LHCN-M2 (cell line): ENCODE measurements around the gene TRIM44. TPM values are rescaled to one million over a fixed set of nuclear protein-coding genes. Genes with fewer than 3 reads are reported as not detected.

Experiments used
- DNase-seq: peaks from one replicate; pipeline ENCODE4 v3.0.0-alpha.2; 2012; ENCODE audit warnings: low read depth
- total RNA-seq: library from RNA; depleted of rRNA; stranded (reverse); fragments of >200 nt; gene quantifications from 2 replicates; pipeline ENCODE4 v1.2.3, GENCODE V29; 2014

TRIM44 gene
- total RNA-seq, 1 experiment from 2014 or later = 35.9 TPM

- DNase-seq = no peak
Observed at GRCh38 chr11:35671396-35672127, 9.0 kb downstream of the TRIM44 start.

- DNase-seq = no peak
Observed at GRCh38 chr11:35672608-35673007, 10.0 kb downstream of the TRIM44 start.

DNA sequence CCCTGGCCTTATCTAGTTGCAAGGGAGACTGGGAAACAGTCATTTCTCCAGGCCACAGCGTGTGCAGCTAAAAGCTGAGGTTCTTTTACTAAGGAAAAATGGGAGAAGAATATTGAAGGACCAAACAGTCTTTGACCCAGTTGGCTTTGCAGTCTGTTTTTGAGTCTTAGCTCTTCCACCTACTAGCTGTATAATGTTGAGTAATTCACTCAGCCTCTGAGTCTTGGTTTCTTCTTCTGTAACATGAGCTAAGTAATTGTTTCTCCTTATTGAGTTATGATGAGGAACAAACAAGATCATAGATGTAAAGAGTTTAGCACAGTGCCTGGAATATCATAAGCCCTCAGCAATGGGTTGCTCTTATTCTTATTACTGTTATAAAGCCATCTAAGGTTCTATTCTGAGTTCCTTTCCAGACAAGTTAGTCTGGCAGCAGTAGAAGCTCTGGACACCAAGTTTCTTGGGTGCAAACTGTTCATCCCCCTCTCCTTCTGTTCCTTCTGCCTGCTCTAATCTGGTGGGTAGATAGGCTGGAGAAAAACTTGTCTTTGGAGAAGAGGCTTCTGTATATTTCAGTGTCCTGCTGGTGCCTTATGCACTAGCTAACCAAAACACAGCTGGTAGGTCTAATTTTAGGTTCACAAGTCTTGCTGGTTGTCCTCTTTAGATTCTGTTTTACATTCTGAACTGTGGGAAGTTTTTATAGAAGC, 13.5 kb downstream of the TRIM44 start:
- DNase-seq = no peak

DNA sequence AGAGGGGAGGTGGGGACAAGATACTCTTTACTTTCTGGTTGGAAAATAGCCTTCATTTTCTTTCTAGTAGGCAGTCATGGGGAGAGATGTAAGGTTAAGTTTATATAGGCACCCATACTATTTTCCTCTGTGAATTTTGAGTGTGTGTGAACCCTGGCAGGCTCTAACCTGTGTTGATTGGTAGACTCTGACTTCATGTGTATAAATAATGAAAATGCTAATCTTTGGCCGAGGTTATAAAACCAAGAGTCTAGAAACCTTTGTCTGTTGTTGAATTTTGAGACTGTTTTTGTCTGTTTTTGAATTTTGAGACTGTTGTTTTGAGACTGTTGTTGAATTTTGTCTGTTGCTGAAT, 14.0 kb downstream of the TRIM44 start:
- DNase-seq = no peak

DNA sequence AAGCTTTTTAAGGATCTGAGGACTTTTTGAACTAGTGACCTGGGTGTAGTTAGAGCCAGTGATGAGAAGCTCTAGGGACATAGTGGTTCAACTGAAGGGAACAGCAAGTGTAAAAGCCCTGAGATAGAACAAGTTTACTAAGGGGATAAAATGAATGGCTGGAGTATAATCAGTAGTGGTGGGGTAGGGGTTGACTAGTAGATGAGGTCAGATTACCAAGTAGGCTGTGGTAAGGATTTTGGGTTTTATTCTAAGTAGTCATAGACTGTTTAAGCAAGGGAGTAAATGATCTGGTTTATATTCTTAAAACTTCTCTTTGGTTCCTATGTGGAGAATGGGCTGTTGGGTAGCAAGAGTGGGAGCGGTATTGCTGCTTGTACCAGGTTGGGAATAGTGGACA, 15.3 kb downstream of the TRIM44 start:
- no peak for DNase-seq

DNA sequence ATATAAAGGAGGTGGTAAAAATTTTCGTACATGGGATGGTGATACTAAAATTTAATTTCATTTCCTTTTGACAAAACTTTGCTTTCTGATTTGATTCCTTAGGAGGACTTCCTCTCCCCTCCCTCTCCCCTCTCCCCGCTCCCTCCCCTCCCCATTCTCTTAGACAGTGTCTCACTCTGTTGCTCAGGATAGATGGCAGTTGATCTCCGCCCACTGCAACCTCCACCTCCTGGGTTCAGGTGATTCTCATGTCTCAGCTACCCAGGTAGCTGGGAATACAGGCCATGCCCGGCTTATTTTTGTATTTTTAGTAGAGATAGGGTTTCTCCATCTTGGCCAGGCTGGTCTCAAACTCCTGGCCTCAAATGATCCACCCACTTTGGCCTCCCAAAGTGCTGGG, 15.9 kb downstream of the TRIM44 start:
- no peak for DNase-seq

GRCh38 chr11:35678975-35679374, 16.4 kb downstream of the TRIM44 start:
- DNase-seq = no peak

GRCh38 chr11:35680506-35680905, 17.9 kb downstream of the TRIM44 start:
- DNase-seq = no peak

DNA sequence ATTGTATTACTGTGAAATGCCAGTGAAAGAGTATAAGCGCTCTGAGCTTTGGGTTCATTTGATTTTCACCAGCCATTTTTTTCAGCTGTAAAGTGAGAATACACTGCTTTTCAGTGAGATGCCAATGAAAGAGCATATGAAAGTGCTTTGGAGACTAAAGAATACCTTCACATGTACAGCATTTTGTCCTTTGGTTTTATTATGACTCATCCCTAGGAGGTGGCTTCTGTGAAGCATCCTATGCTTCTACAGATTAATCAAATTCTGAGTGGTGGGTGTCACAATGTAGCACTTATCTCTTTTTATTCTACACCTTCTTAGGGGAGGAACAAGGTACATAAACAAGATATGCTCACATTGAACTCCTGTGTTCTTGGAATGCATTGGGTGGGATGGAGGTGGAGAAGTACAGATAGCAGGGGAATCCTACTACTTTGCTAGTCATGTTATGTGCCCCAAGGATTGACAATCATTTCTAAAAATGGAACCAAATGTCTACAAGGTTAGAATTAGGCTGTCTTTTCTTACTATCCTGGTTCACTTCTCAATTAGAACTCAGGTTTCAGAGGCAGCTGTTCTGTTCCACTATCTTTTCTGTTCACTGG, 18.7 kb downstream of the TRIM44 start:
- DNase-seq = no peak

DNA sequence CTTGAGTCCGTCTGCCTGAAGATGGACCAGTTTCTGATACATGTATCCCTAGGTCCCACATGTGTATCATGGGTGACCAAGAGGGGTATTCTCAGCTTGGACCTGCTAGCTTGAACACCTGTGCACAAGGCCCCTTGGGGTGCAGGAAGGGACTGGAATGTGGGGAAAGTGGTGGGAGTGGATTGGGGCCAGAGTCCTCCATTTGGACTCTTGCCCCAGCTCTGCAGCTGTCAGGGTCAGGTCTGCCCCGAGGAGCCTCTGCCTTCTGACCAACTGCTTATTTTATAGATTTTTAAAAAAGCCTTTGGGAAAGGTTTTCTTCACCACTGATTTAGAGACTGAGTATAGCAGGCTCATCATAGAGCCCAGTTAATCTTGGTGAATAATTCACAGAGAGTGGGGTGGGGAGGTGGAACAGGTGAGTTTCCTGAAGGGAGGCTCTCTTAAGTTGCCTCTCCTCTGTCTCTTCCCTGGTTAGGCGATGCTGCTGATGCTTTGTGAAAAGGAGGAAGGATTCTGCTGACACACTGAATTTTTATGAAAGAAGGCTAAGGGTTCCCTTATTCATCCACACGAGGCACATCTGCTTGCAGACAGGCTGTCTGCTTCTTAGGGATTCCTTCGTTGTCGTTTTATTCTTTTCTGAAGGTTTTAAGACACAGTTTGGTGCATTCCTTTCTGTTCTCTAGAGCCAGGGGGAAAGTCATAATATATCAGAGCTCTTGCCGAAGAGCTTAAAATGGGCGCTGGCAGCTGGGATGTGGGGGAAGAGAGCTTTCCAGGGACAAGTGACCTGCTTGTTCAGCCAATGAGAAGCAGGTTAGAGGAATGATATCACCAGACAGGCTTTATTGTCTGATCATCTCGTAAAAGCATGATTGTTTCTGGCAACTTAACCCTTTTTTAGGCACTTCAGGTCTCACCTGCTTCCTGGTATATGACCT, 19.9 kb downstream of the TRIM44 start:
- peak; percentile 76 for DNase-seq

DNA sequence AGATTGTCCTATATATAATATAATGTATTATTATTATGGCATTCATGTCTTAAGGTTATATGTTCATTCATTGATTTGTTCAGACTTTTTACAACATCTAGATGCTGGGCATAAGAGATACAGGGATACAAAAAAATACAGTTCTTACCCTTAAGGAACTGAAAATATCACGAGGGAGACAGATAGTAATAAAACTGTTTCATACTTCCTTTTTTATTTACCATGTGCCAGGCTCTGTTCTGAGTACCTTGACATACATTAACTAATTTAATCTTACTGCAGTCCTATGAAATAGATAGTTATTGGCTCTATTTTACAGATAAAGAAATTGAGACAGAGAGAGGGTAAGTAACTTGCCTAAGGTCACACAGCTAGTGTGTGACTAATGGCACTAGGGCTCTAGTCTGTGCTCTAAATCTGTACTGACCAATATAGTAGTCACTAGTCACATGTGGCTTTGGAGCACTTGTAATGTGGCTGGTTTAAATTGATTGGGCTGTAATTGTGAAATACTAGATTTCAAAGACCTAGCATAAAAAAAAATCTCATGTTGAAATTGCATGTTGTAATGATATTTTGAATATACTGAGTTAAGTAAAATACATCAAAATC, 21.3 kb downstream of the TRIM44 start:
- DNase-seq = peak; percentile 41

DNA sequence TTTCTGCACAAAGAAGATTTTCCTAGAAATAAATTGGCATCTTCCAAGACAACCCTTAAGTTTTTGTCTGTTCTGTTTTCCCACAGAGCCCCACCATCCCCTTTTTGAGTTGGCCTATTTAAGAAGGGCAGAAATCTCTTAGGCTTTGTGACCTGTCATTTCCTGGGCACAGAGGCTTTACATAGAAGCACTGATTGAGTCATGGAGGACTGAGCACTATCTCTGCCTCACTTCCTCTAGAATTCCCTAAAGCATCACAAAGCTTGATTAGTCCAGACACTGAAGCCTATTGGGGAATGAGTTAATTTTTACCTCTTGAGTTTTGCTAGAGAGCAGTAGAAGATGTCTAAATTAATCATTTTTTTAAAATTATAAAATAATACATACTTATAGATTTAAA, 25.4 kb downstream of the TRIM44 start:
- peak; percentile 59 for DNase-seq

DNA sequence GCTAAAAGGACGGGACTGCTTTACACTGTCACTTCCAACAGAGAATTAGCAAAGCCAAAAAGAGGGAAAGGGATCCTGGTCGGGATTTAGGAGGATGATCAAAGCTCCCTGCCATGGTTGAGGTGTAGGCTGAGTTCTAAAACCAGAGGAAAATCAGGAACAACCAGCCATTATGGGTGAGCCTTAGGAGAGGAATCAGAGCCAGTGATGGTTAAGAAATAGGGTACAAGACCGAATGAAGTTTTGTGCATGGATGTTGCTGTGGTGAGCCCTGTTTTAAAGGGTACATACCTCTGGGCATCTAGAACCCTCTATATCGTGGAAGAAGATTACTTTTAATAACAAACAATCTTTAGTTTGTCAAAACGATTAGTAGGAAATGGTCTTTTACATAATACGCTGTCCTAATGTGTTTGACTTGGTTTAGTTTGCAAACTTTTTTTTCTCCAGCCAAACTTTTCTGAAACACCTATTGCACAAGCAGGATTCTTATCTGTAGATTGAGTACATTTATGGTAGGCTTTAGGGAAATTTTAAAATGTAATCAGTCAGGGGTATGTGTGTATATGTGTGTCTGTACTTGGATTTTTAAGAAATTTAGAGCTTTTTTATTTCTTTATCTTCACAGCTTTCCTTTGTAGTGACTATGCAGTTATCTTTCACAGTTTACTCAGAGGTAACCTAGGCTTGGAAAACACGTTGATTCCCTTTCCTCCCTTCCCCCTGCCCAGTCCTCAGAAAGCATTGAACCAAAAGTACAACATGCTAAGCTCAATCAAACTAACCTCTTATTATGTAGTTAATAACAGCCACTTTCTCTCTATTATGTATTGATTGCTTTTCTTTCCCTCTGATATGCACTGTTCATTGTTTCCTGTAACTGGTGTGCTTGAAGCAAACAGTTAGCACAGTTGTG, 26.8 kb downstream of the TRIM44 start:
- DNase-seq = no peak

GRCh38 chr11:35702126-35702525, 39.6 kb downstream of the TRIM44 start:
- no peak for DNase-seq

DNA sequence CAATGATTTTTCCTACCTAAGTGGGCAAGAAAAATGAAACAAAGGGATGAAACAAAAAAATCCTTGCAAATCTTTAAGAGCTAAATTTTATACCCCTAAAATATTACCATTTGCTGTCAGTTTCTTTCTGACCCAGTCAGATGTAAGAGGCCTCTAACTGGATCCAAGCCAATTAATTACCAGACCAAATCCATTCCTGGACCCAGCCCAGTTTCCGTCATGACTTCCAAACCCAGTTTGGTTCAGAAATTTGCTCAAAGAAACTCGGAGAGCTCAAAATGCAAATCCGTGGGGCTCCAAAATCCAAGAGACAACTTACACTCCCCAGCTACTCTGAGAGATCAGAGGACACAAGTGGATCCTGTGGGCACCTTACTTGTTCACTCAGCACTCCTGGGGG, 46.8 kb downstream of the TRIM44 start:
- no peak for DNase-seq

- no peak for DNase-seq
Observed at GRCh38 chr11:35711173-35711910, 48.8 kb downstream of the TRIM44 start.

DNA sequence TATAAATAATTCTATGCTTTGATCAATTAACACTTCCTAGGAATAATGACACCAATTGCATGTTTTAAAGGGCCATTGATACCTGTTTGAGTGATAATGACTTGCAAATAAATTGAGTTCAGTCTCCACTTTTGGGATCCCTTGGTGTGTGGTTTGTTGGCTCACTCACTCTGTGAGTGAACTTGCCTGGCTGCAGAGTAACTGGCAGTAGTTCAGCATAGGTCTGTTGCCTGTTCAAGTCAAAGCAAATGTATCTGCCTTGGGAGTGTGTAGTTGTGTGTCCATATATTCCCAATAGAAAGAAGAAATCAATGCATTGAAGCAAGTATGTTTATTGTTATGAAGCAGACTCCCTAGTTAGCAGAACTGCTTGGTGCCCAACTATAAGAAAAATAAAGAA, 49.3 kb downstream of the TRIM44 start:
- DNase-seq = no peak

GRCh38 chr11:35712533-35712932, 50.0 kb downstream of the TRIM44 start:
- DNase-seq = no peak

DNA sequence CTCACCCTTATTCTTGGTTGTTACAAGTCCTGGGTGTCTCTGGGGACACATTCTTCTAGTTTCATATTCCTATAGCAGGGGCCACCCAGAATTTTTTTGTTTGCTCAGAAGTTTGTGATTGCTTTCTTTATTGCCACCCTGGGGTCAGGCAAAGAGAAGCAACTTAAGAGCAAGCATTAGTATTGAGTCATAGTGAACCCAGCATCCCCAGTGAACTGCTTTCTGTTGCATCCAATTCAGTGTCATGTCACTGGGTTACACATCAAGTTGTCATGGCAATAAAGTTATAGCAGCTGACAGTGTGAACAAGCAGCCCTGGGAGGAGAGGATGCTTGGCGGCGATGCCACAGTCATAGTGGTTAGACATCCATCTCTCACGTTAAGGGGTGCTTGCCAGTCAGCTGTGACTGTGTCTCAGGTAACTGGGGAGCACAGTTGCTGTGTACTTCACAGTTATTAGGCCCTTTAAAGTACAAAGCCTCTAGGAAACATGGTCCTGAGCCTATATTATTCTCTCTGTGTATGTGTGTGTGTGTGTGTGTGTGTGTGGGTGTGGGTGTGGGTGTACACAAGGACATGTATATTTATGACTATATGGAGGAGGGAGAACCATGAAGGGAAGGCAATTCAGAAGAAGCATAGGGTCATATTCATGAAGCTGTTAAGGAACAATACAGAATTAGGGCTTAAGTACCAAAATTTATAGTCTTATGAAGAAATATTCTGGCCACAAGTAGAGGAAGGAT, 52.5 kb downstream of the TRIM44 start:
- peak; percentile 96 for DNase-seq
